HG03565 (cell line): Measurements from ENCODE around the gene ZFAND3.

Source experiments
- ATAC-seq: cut with Tn5 transposase; IDR thresholded peaks from one replicate; pipeline ENCODE4 v1.9.1; 2021; ENCODE audit warnings: mild to moderate bottlenecking, moderate library complexity; ENCODE audit not compliant: unreplicated experiment

The ZFAND3 gene

GRCh38 chr6:38193481-38194281, 374.2 kb downstream of the ZFAND3 start:
- ATAC-seq = no peak

- ATAC-seq = no peak
These were observed 374.7 kb downstream of the ZFAND3 start for GRCh38 chr6:38194282-38194572.

DNA sequence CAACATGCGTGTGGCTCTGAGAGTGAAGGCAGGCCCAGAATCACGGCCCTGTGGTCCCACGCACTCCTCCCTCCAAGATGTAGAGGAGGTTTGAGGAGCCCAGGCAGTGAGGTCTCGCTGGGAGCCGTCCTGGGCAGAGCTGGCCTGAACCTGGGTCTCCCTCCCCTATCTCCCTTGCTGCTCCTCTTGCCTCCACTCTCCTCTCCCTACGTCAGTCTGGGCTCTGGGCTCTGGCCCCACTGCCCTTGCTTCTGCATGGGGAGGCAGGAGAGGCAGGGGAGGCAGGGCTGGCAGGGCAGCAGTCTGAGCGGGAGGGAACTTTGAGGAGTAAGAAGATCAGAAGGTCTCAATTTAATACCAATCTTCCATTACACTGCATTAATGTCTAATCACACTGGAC, 375.1 kb downstream of the ZFAND3 start:
- ATAC-seq = no peak

DNA sequence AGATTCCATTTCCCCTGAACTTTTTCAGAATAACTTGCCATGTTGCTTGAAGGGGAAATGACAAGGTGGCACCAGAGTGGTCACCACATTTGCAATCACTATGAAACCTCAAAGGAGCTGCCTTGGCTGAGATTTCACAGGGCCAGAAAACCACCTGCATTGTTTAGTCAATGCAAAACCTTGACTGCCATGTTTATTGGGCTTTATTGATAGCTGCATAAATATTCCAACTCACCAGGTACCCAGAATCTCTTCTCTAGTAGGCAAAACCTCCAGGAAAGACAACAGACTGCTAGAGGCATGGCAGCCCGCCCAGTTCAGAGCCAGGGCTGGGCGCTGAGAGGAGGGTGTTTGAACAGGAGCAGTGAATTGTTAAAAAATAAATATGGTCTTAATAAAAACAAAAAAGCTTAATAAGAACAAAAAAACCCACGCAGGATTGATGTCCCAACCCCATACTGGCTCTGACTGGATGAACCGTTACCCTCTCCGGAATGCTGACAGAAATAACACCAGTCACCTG, 375.6 kb downstream of the ZFAND3 start:
- no peak for ATAC-seq

GRCh38 chr6:38198219-38198618, 378.7 kb downstream of the ZFAND3 start:
- no peak for ATAC-seq
